OCI-LY3 (cell line): ENCODE data around the gene ENOPH1.

Experiments
- H2AFZ ChIP-seq: fragments of 200-600, 300-600 bp; shearing (Covaris generic); 2 replicates; pipeline ENCODE4 v1.6.0; 2014; ENCODE audit warnings: antibody characterized with exemption, low read depth, low read length
- H3K27ac ChIP-seq: fragments of 200-600, 300-600 bp; sonication (generic); 2 replicates; pipeline ENCODE4 v1.5.1; 2014; ENCODE audit warnings: mild to moderate bottlenecking, low read length, moderate library complexity, mixed read lengths
- H3K27me3 ChIP-seq: fragments of 200-600, 300-600 bp; sonication (generic); 2 replicates; pipeline ENCODE4 v1.6.1; 2014; ENCODE audit warnings: low read depth, low read length, mixed read lengths
- H3K36me3 ChIP-seq: fragments of 200-600, 300-600 bp; sonication (generic); replicated peaks from 2 replicates; pipeline ENCODE3; 2014; ENCODE audit warnings: low read depth, low read length, mixed read lengths
- H3K4me1 ChIP-seq: fragments of 300-600, 200-600 bp; sonication (generic); 2 replicates; pipeline ENCODE4 v1.6.1; 2014; ENCODE audit warnings: low read length, mixed read lengths
- H3K4me2 ChIP-seq: fragments of 200-600, 300-600 bp; sonication (generic); 2 replicates; pipeline ENCODE4 v1.6.1; 2014; ENCODE audit warnings: low read length, mixed read lengths
- H3K4me3 ChIP-seq: fragments of 300-600, 200-600 bp; sonication (generic); 2 replicates; pipeline ENCODE4 v1.5.1; 2014; ENCODE audit warnings: antibody characterized with exemption, mild to moderate bottlenecking, low read length, moderate library complexity
- H3K79me2 ChIP-seq: fragments of 300-600, 200-600 bp; shearing (Covaris generic); 2 replicates; pipeline ENCODE4 v1.6.1; 2014; ENCODE audit warnings: mild to moderate bottlenecking, low read length, mixed read lengths
- H3K9ac ChIP-seq: fragments of 300-600, 200-600 bp; shearing (Covaris generic); 2 replicates; pipeline ENCODE4 v1.6.0; 2014; ENCODE audit warnings: mild to moderate bottlenecking, low read length, moderate library complexity
- H3K9me3 ChIP-seq: fragments of 200-600, 300-600 bp; shearing (Covaris generic); 2 replicates; pipeline ENCODE4 v1.6.1; 2014; ENCODE audit warnings: low read length, mixed read lengths; ENCODE audit not compliant: insufficient read depth
- H4K20me1 ChIP-seq: fragments of 200-600, 300-600 bp; sonication (generic); 2 replicates; pipeline ENCODE4 v1.6.1; 2016; ENCODE audit warnings: low read length, mixed read lengths; ENCODE audit not compliant: insufficient read depth
- CTCF ChIP-seq: fragments of 200-600, 300-600 bp; sonication (generic); IDR thresholded peaks from 2 replicates; pipeline ENCODE4 v1.5.1; 2014; ENCODE audit warnings: antibody characterized with exemption, low read length, low read depth
- EZH2phosphoT487 ChIP-seq: fragments of 200-600 bp; shearing (Covaris generic); IDR thresholded peaks from 2 replicates; pipeline ENCODE4 v1.6.1; 2018; ENCODE audit warnings: antibody characterized with exemption, mixed run types, low read depth

Gene ENOPH1

GRCh38 chr4:82479562-82479961 is 49.2 kb downstream of the ENOPH1 start:
- Histone ChIP-seq H3K27ac (no peak overlapping the region), H3K79me2 (no peaks in the 10 kb centered on the region), H3K9ac (no peak overlapping the region), H3K9me3 (no peaks in the 10 kb centered on the region), H3K27me3 (no peaks in the 10 kb centered on the region), H2AFZ (no peak overlapping the region), H3K36me3 (no peaks in the 10 kb centered on the region), H4K20me1 (no peaks in the 10 kb centered on the region), H3K4me2 (no peak overlapping the region), H3K4me3 (no peak overlapping the region), H3K4me1 (no peaks in the 10 kb centered on the region)
- TF ChIP-seq EZH2phosphoT487 (no peak), CTCF (no peak)

GRCh38 chr4:82480771-82481505 is 50.5 kb downstream of the ENOPH1 start:
- no peaks in the 10 kb centered on the region for H3K27me3 ChIP-seq
- no peaks in the 10 kb centered on the region for H4K20me1 ChIP-seq
- H3K9ac ChIP-seq: no peak overlapping the region
- TF ChIP-seq EZH2phosphoT487 (no peak), CTCF (no peak)
- H3K4me1 ChIP-seq: no peaks in the 10 kb centered on the region
- H2AFZ ChIP-seq: no peak overlapping the region
- no peak overlapping the region for H3K4me2 ChIP-seq
- no peaks in the 10 kb centered on the region for H3K79me2 ChIP-seq
- H3K27ac ChIP-seq: no peak overlapping the region
- H3K9me3 ChIP-seq: no peaks in the 10 kb centered on the region
- no peaks in the 10 kb centered on the region for H3K36me3 ChIP-seq
- H3K4me3 ChIP-seq: no peak overlapping the region

GRCh38 chr4:82481506-82481840 is 51.1 kb downstream of the ENOPH1 start:
- Histone ChIP-seq H3K27ac (no peak overlapping the region), H2AFZ (no peak overlapping the region), H3K4me2 (no peak overlapping the region), H3K9ac (no peak overlapping the region), H3K27me3 (no peaks in the 10 kb centered on the region), H4K20me1 (no peaks in the 10 kb centered on the region), H3K4me3 (no peak overlapping the region), H3K9me3 (no peaks in the 10 kb centered on the region), H3K36me3 (no peaks in the 10 kb centered on the region), H3K4me1 (no peaks in the 10 kb centered on the region), H3K79me2 (no peaks in the 10 kb centered on the region)
- TF ChIP-seq EZH2phosphoT487: no peak
- TF ChIP-seq CTCF: no peak

GRCh38 chr4:82482387-82482786 is 52.0 kb downstream of the ENOPH1 start:
- no peaks in the 10 kb centered on the region for H3K4me1 ChIP-seq
- no peaks in the 10 kb centered on the region for H3K27me3 ChIP-seq
- no peaks in the 10 kb centered on the region for H4K20me1 ChIP-seq
- no peak overlapping the region for H3K9ac ChIP-seq
- H3K79me2 ChIP-seq: no peaks in the 10 kb centered on the region
- TF ChIP-seq EZH2phosphoT487 (no peak), CTCF (no peak)
- no peak overlapping the region for H3K4me2 ChIP-seq
- no peak overlapping the region for H2AFZ ChIP-seq
- H3K9me3 ChIP-seq: no peaks in the 10 kb centered on the region
- H3K4me3 ChIP-seq: no peak overlapping the region
- H3K27ac ChIP-seq: no peak overlapping the region
- no peaks in the 10 kb centered on the region for H3K36me3 ChIP-seq
